PC-3 (cell line): ENCODE data around the gene ZBTB7B. TPM values are rescaled to one million over a fixed set of nuclear protein-coding genes. Genes with fewer than 3 reads are reported as not detected.

ENCODE experiments used
- ATAC-seq: fragments of 200-7000 bp; cut with Tn5 transposase; 2 replicates; pipeline ENCODE4 v1.9.1; 2020; ENCODE audit warnings: mild to moderate bottlenecking, moderate library complexity
- BruUV-seq: library from RNA; stranded (reverse); fragments of 400-500 nt; replicated peaks from 2 replicates; lab custom pipeline; 2021; lab: Mats Ljungman, UMichigan
- CTCF ChIA-PET: fragments of 300-600 bp; sonication (Branson Sonifier 250); formaldehyde crosslinking; loops from one replicate; lab custom pipeline; 2022; ENCODE audit warnings: antibody characterized with exemption; lab: Charles Lee
- POLR2A ChIA-PET: fragments of 300-600 bp; sonication (Branson Sonifier 250); formaldehyde crosslinking; loops from one replicate; lab custom pipeline; 2022; ENCODE audit warnings: antibody characterized with exemption; ENCODE audit not compliant: unreplicated experiment; lab: Charles Lee
- DNase-seq: peaks from one replicate; pipeline ENCODE4 v3.0.0-alpha.2; 2015
- H2AFZ ChIP-seq: fragments of 300-600 bp; sonication (generic); 2 replicates; pipeline ENCODE4 v1.6.0; 2016; ENCODE audit warnings: antibody characterized with exemption, low read length
- H3F3A ChIP-seq: fragments of 300-600 bp; sonication (generic); one replicate; pipeline ENCODE4 v1.6.0; 2017; ENCODE audit warnings: antibody characterized with exemption, low read length, control low read depth, mild to moderate bottlenecking; ENCODE audit not compliant: unreplicated experiment
- H3K27ac ChIP-seq: fragments of 300-600 bp; sonication (generic); 2 replicates; pipeline ENCODE4 v1.5.1; 2016; ENCODE audit warnings: mild to moderate bottlenecking, low read length
- H3K27me3 ChIP-seq: fragments of 300-600 bp; sonication (generic); 2 replicates; pipeline ENCODE4 v1.6.1; 2016; ENCODE audit warnings: low read length, mixed read lengths
- H3K36me3 ChIP-seq: fragments of 300-600 bp; sonication (generic); 2 replicates; pipeline ENCODE4 v1.6.1; 2016; ENCODE audit warnings: low read depth, mixed run types, low read length, mixed read lengths
- H3K4me1 ChIP-seq: fragments of 300-600 bp; sonication (generic); 2 replicates; pipeline ENCODE4 v1.5.1; 2016; ENCODE audit warnings: low read length; ENCODE audit not compliant: insufficient read depth
- H3K4me2 ChIP-seq: fragments of 300-600 bp; sonication (generic); 2 replicates; pipeline ENCODE4 v1.6.0; 2016; ENCODE audit warnings: low read length
- H3K4me3 ChIP-seq: fragments of 300-600 bp; sonication (generic); 2 replicates; pipeline ENCODE4 v1.5.1; 2016; ENCODE audit warnings: mild to moderate bottlenecking, low read length, mixed read lengths
- H3K79me2 ChIP-seq: fragments of 300-600 bp; sonication (generic); 2 replicates; pipeline ENCODE4 v1.6.1; 2017; ENCODE audit warnings: low read length, mixed read lengths
- H3K9ac ChIP-seq: fragments of 300-600 bp; sonication (generic); 2 replicates; pipeline ENCODE4 v1.6.0; 2016; ENCODE audit warnings: mild to moderate bottlenecking, low read length
- H3K9me2 ChIP-seq: fragments of 300-600 bp; sonication (generic); replicated peaks from 2 replicates; pipeline ENCODE4 v1.6.1; 2016; ENCODE audit warnings: mixed run types, low read length, mixed read lengths
- H3K9me3 ChIP-seq: fragments of 300-600 bp; sonication (generic); 2 replicates; pipeline ENCODE4 v1.6.1; 2016; ENCODE audit warnings: low read length, mixed read lengths
- H4K20me1 ChIP-seq: fragments of 300-600 bp; sonication (generic); 2 replicates; pipeline ENCODE4 v1.6.1; 2016; ENCODE audit warnings: low read length, mixed read lengths
- CTCF ChIP-seq: fragments of 300-600 bp; sonication (generic); conservative IDR thresholded peaks from 2 replicates; pipeline ENCODE4 v1.5.1; 2017; ENCODE audit warnings: antibody characterized with exemption, low read depth, mild to moderate bottlenecking, low read length
- EZH2 ChIP-seq: fragments of 300-600 bp; sonication (generic); IDR thresholded peaks from one replicate; pipeline ENCODE4 v1.6.1; 2017; ENCODE audit warnings: antibody characterized with exemption, mild to moderate bottlenecking, low read length; ENCODE audit not compliant: unreplicated experiment
- EZH2phosphoT487 ChIP-seq: fragments of 300-600 bp; sonication (generic); IDR thresholded peaks from 2 replicates; pipeline ENCODE4 v1.6.1; 2018; ENCODE audit warnings: mild to moderate bottlenecking, antibody characterized with exemption, low read length, borderline replicate concordance
- intact Hi-C: fragments of 100-400 bp; cut with micrococcal nuclease; formaldehyde crosslinking; loops from 2 replicates; pipeline ENCODE4 v1.9.0; 2023
- microRNA-seq: library from miRNA; unstranded; fragments of <30 nt; microRNA quantifications from one replicate; pipeline ENCODE4 v1.1.0, GENCODE V29; 2020; ENCODE audit not compliant: unreplicated experiment
- total RNA-seq: library from RNA; depleted of rRNA; stranded (reverse); fragments of >200 nt; gene quantifications from 2 replicates; pipeline ENCODE4 v1.2.3, GENCODE V29; 2014; rRNA removed

The ZBTB7B gene
- total RNA-seq, 1 experiment from 2014 or later: 39.7 TPM

GRCh38 chr1:155064832-155065429, 62.3 kb downstream of the ZBTB7B start:
- H3K27ac ChIP-seq: no peak overlapping the region
- H3K4me3 ChIP-seq: peak overlapping the region; percentile 76
- CTCF ChIA-PET: interaction anchor here (0.8 kb wide), 1 partner anchor 10 kb away, joined by 3 read pairs; no protein-coding TSS in a partner anchor
- DNase-seq (no peak), ATAC-seq (no peak)
- H3F3A ChIP-seq: no peaks in the 10 kb centered on the region
- H3K36me3 ChIP-seq: peaks cover 7% of the 10 kb centered on the region; the same call in 1 of the 2 replicates
- peaks cover 14% of the 10 kb centered on the region for H3K79me2 ChIP-seq
- TF ChIP-seq CTCF (no peak), EZH2phosphoT487 (no peak), EZH2 (no peak)
- H2AFZ ChIP-seq: no peak overlapping the region
- H4K20me1 ChIP-seq: no peaks in the 10 kb centered on the region
- peak overlapping the region; percentile 82 for H3K4me2 ChIP-seq
- POLR2A ChIA-PET: no interaction called here
- H3K9ac ChIP-seq: no peak overlapping the region
- BruUV-seq: no TSS peak
- no peaks in the 10 kb centered on the region for H3K27me3 ChIP-seq
- no peaks in the 10 kb centered on the region for H3K9me3 ChIP-seq
- peaks cover 21% of the 10 kb centered on the region for H3K4me1 ChIP-seq
- intact Hi-C loops: loop anchor here (5.0 kb wide), 1 partner anchor 93 kb away; the partner anchor contains the start of genes CKS1B and SHC1
- H3K9me2 ChIP-seq: no peaks in the 10 kb centered on the region

GRCh38 chr1:155066777-155067176, 64.2 kb downstream of the ZBTB7B start:
- no TSS peak for BruUV-seq
- H2AFZ ChIP-seq: no peak overlapping the region
- H3K9me3 ChIP-seq: no peaks in the 10 kb centered on the region
- DNase-seq: no peak
- TF ChIP-seq CTCF (no peak), EZH2phosphoT487 (no peak), EZH2 (no peak)
- peaks cover 14% of the 10 kb centered on the region for H3K79me2 ChIP-seq
- intact Hi-C loops: no loop called here
- no peak overlapping the region for H3K27ac ChIP-seq
- H3K27me3 ChIP-seq: no peaks in the 10 kb centered on the region
- no peak overlapping the region for H3K4me2 ChIP-seq
- H3F3A ChIP-seq: no peaks in the 10 kb centered on the region
- peaks cover 30% of the 10 kb centered on the region for H3K4me1 ChIP-seq
- H3K9me2 ChIP-seq: no peaks in the 10 kb centered on the region
- no peak overlapping the region for H3K4me3 ChIP-seq
- POLR2A ChIA-PET: no interaction called here
- H4K20me1 ChIP-seq: no peaks in the 10 kb centered on the region
- ATAC-seq: no peak
- peaks cover 4% of the 10 kb centered on the region; the same call in 1 of the 2 replicates for H3K36me3 ChIP-seq
- no peak overlapping the region for H3K9ac ChIP-seq
- CTCF ChIA-PET: no interaction called here

Small RNA genes lying within 50 kb of the gene (microRNA-seq; reads per million reads assigned to microRNA genes)
- gene MIR4258: not detected

Other genes starting within 250 kb of the ZBTB7B start
- gene KCNN3, start 132.5 kb upstream of the ZBTB7B start, total RNA-seq: 0.12 and 0.26 TPM in 2 replicates
- 32.3 and 41.5 TPM in 2 replicates for gene PMVK, start 66.1 kb upstream of the ZBTB7B start, total RNA-seq
- 35.4 and 43.1 TPM in 2 replicates for gene PBXIP1, start 46.7 kb upstream of the ZBTB7B start, total RNA-seq
- 41.7 and 43.3 TPM in 2 replicates for gene PYGO2, start 41.0 kb upstream of the ZBTB7B start, total RNA-seq
- gene SHC1, start 32.1 kb upstream of the ZBTB7B start, total RNA-seq: 106 and 107 TPM in 2 replicates
- 330 and 390 TPM in 2 replicates for gene CKS1B, start 28.1 kb upstream of the ZBTB7B start, total RNA-seq
- gene FLAD1, start 19.5 kb upstream of the ZBTB7B start, total RNA-seq: 58.5 and 84.0 TPM in 2 replicates
- not detected in 2 replicates for gene LENEP, start 9.2 kb upstream of the ZBTB7B start, total RNA-seq
- gene DCST2, start 31.0 kb downstream of the ZBTB7B start, total RNA-seq: 0.18 and 3.0 TPM in 2 replicates
- gene DCST1, start 31.0 kb downstream of the ZBTB7B start, total RNA-seq: not detected in 2 replicates
- 334 and 384 TPM in 2 replicates for gene ADAM15, start 48.5 kb downstream of the ZBTB7B start, total RNA-seq
- 36.7 and 37.4 TPM in 2 replicates for gene EFNA4, start 60.9 kb downstream of the ZBTB7B start, total RNA-seq
- gene EFNA3, start 76.0 kb downstream of the ZBTB7B start, total RNA-seq: 16.2 and 23.5 TPM in 2 replicates
- gene EFNA1, start 125.1 kb downstream of the ZBTB7B start, total RNA-seq: 29.4 and 49.9 TPM in 2 replicates
- 59.2 and 75.2 TPM in 2 replicates for gene SLC50A1, start 133.1 kb downstream of the ZBTB7B start, total RNA-seq
- 53.6 and 74.3 TPM in 2 replicates for gene DPM3, start 137.7 kb downstream of the ZBTB7B start, total RNA-seq
- gene KRTCAP2, start 170.5 kb downstream of the ZBTB7B start, total RNA-seq: 241 and 257 TPM in 2 replicates
- 4.1 and 5.4 TPM in 2 replicates for gene TRIM46, start 171.0 kb downstream of the ZBTB7B start, total RNA-seq
- 12.0 and 13.0 TPM in 2 replicates for gene THBS3, start 205.1 kb downstream of the ZBTB7B start, total RNA-seq
- 141 and 152 TPM in 2 replicates for gene MTX1, start 205.9 kb downstream of the ZBTB7B start, total RNA-seq